SK-N-SH (cell line): ENCODE measurements around the gene KNL1. TPM values are rescaled to one million over a fixed set of nuclear protein-coding genes. Genes with fewer than 3 reads are reported as not detected.

ENCODE experiments used
- CTCF ChIA-PET: fragments of 300-600, 350-600 bp; formaldehyde crosslinking; extraction: SDS; loops from one replicate; lab custom pipeline; 2021; lab: Yijun Ruan, JAX
- POLR2A ChIA-PET: fragments of 350-600 bp; sonication (Branson Sonifier 250); formaldehyde crosslinking; extraction: SDS; loops from one replicate; lab custom pipeline; 2020; ENCODE audit warnings: antibody characterized with exemption, inconsistent platforms; lab: Yijun Ruan, JAX
- DNase-seq: peaks from one replicate; pipeline ENCODE4 v3.0.0; 2012
- H2AFZ ChIP-seq: fragments of 200-600 bp; sonication (generic); 2 replicates; pipeline ENCODE4 v1.8.1; 2016; ENCODE audit warnings: antibody characterized with exemption, mild to moderate bottlenecking, low read depth
- H3F3A ChIP-seq: fragments of 200-600 bp; sonication (generic); replicated peaks from 2 replicates; pipeline ENCODE3; 2016; ENCODE audit warnings: antibody characterized with exemption, mild to moderate bottlenecking; ENCODE audit not compliant: insufficient read depth
- H3K27ac ChIP-seq, 2 experiments: fragments of 200-500 bp in 1 of 2; fragments of 200-600 bp in 1 of 2; sonication (Bioruptor generic) in 1 of 2; sonication (generic), shearing (Covaris generic) in 1 of 2; 2 replicates each; pipeline versions ENCODE4 v1.5.1 to v1.6.1; 2014 to 2016; ENCODE audit warnings: low read depth in 2 of 2, inconsistent platforms in 1 of 2, low read length in 1 of 2, mild to moderate bottlenecking in 1 of 2, mixed read lengths in 1 of 2
- H3K27me3 ChIP-seq: fragments of 200-600 bp; sonication (generic), shearing (Covaris generic); 2 replicates; pipeline ENCODE4 v1.6.1; 2016; ENCODE audit warnings: mixed run types; ENCODE audit not compliant: insufficient read depth
- H3K36me3 ChIP-seq, 2 experiments: fragments of 200-500 bp in 1 of 2; fragments of 200-600 bp in 1 of 2; sonication (Bioruptor generic) in 1 of 2; sonication (generic) in 1 of 2; replicated peaks in 1 of 2; 2 replicates each; pipeline versions ENCODE3 to v1.5.1; 2014 to 2016; ENCODE audit warnings: low read length in 1 of 2, mild to moderate bottlenecking in 1 of 2; ENCODE audit not compliant: insufficient read depth in 2 of 2, control insufficient read depth in 1 of 2
- H3K4me1 ChIP-seq, 2 experiments: fragments of 200-500 bp in 1 of 2; fragments of 200-600 bp in 1 of 2; sonication (Bioruptor generic) in 1 of 2; sonication (generic), shearing (Covaris generic) in 1 of 2; 2 replicates each; pipeline versions ENCODE4 v1.5.1 to v1.6.1; 2014 to 2016; ENCODE audit warnings: low read depth in 1 of 2, low read length in 1 of 2, mixed run types in 1 of 2; ENCODE audit not compliant: insufficient read depth in 2 of 2, control insufficient read depth in 1 of 2
- H3K4me2 ChIP-seq: fragments of 200-600 bp; sonication (generic), shearing (Covaris generic); 2 replicates; pipeline ENCODE4 v1.6.1; 2017; ENCODE audit warnings: mixed run types
- H3K4me3 ChIP-seq, 2 experiments: fragments of 200-500 bp in 1 of 2; fragments of 200-600 bp in 1 of 2; sonication (Bioruptor generic) in 1 of 2; sonication (generic), shearing (Covaris generic) in 1 of 2; 2 replicates each; pipeline versions ENCODE4 v1.5.1 to v1.8.1; 2014 to 2016; ENCODE audit warnings: low read depth in 2 of 2, inconsistent platforms in 1 of 2, low read length in 1 of 2, mild to moderate bottlenecking in 1 of 2, mixed read lengths in 1 of 2, moderate library complexity in 1 of 2
- H3K79me2 ChIP-seq: fragments of 200-600 bp; sonication (generic); 2 replicates; pipeline ENCODE4 v1.8.1; 2017; ENCODE audit warnings: mild to moderate bottlenecking; ENCODE audit not compliant: insufficient read depth
- H3K9ac ChIP-seq: fragments of 200-600 bp; sonication (generic); 2 replicates; pipeline ENCODE4 v1.6.1; 2017; ENCODE audit warnings: mixed run types
- H3K9me2 ChIP-seq: fragments of 200-600 bp; sonication (generic); 2 replicates; pipeline ENCODE4 v1.6.1; 2017; ENCODE audit warnings: mixed run types
- H3K9me3 ChIP-seq: fragments of 200-600 bp; sonication (generic); 2 replicates; pipeline ENCODE4 v1.6.1; 2017; ENCODE audit warnings: mixed run types, mild to moderate bottlenecking, moderate library complexity
- H4K20me1 ChIP-seq: fragments of 200-600 bp; sonication (generic); 2 replicates; pipeline ENCODE4 v1.6.1; 2017; ENCODE audit warnings: mild to moderate bottlenecking, mixed run types; ENCODE audit not compliant: insufficient read depth
- CTCF ChIP-seq: fragments of 200-600 bp; sonication (generic); IDR thresholded peaks from 2 replicates; pipeline ENCODE4 v1.6.1; 2017; ENCODE audit warnings: antibody characterized with exemption, mild to moderate bottlenecking, moderate library complexity
- EZH2phosphoT487 ChIP-seq: fragments of 200-600 bp; sonication (generic); IDR thresholded peaks from 2 replicates; pipeline ENCODE4 v1.6.1; 2017; ENCODE audit warnings: low read depth, mixed run types, mild to moderate bottlenecking, antibody characterized with exemption, moderate library complexity, borderline replicate concordance
- GABPA ChIP-seq: IDR thresholded peaks from 2 replicates; pipeline ENCODE4 v1.4.0; 2012; ENCODE audit warnings: low read depth, mild to moderate bottlenecking
- MEF2A ChIP-seq: IDR thresholded peaks from 2 replicates; pipeline ENCODE4 v1.4.0; 2012; ENCODE audit warnings: low read depth, borderline replicate concordance
- MXI1 ChIP-seq: IDR thresholded peaks from 2 replicates; pipeline ENCODE4 v1.6.1; 2012; ENCODE audit warnings: mild to moderate bottlenecking, low read depth, low read length, improper control_type of control experiment
- NRF1 ChIP-seq: IDR thresholded peaks from 2 replicates; pipeline ENCODE4 v1.6.1; 2012; ENCODE audit warnings: low read depth, mild to moderate bottlenecking, low read length
- POLR2AphosphoS5 ChIP-seq: IDR thresholded peaks from 2 replicates; pipeline ENCODE4 v1.6.1; 2012; ENCODE audit warnings: low read depth, low read length
- REST ChIP-seq: IDR thresholded peaks from 2 replicates; pipeline ENCODE4 v1.6.1; 2012; ENCODE audit warnings: mild to moderate bottlenecking, low read depth, low read length, moderate library complexity
- RXRA ChIP-seq: IDR thresholded peaks from 2 replicates; pipeline ENCODE4 v1.4.0; 2012; ENCODE audit warnings: low read depth, mild to moderate bottlenecking, borderline replicate concordance
- TAF1 ChIP-seq: IDR thresholded peaks from 2 replicates; pipeline ENCODE4 v1.6.1; 2012; ENCODE audit warnings: low read depth, mild to moderate bottlenecking, low read length, moderate library complexity, borderline replicate concordance
- WGBS: methylation state at CpG from one replicate; pipeline ENCODE4 v1.1.6; 2017; ENCODE audit warnings: low lambda C conversion rate; 5-methylcytosine and 5-hydroxymethylcytosine counted together
- polyA plus RNA-seq, 3 experiments: library from polyadenylated mRNA; depleted of rRNA; stranded (reverse); fragments of >200 nt; gene quantifications; 2 replicates each; pipeline ENCODE4 v1.2.3, GENCODE V29; 2012
- TF ChIP-seq, protein P1 (sequence below): IDR thresholded peaks from 2 replicates; pipeline ENCODE4 v1.4.0; 2012; ENCODE audit warnings: low read depth, borderline replicate concordance
- TF ChIP-seq, protein P2 (sequence below): fragments of 150-350 bp; IDR thresholded peaks from 2 replicates; pipeline ENCODE4 v1.6.1; 2016; ENCODE audit warnings: mild to moderate bottlenecking, low read depth, low read length

The KNL1 gene
- polyA plus RNA-seq, 1 of the 3 experiments (the other 2 are of a cell fraction) = 1.6 TPM

DNA sequence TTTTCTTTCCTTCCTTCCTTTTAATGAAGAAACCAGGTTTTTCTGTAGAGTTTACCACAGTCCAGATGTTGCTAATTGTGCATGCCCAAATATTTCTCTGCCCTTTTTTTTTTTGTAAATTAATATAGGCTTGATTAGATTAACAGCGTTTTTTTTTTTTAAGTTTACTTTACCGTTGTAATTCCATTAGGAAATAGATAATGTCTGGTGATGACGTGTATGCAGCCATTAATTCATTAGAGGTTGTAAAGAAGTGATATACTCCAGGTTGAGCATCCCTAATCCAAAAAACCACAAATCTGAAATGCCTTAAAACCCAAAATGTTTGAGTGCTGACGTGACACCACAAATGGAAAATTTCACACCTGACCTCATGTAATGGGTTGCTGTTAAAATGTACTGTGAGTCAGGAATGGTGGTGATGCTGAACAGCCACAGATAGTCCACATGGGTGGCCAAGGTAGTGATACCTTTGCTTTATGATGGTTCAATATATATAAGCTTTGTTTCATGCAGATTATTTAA is 43.2 kb downstream of the KNL1 start (continued):
- TF ChIP-seq TAF1 = no peak
- TF ChIP-seq GABPA = no peak
- no peak for TF ChIP-seq RXRA
- TF ChIP-seq CTCF = no peak
- TF ChIP-seq POLR2AphosphoS5 = no peak
- no peak for TF ChIP-seq MEF2A
- TF ChIP-seq, protein P1, sequence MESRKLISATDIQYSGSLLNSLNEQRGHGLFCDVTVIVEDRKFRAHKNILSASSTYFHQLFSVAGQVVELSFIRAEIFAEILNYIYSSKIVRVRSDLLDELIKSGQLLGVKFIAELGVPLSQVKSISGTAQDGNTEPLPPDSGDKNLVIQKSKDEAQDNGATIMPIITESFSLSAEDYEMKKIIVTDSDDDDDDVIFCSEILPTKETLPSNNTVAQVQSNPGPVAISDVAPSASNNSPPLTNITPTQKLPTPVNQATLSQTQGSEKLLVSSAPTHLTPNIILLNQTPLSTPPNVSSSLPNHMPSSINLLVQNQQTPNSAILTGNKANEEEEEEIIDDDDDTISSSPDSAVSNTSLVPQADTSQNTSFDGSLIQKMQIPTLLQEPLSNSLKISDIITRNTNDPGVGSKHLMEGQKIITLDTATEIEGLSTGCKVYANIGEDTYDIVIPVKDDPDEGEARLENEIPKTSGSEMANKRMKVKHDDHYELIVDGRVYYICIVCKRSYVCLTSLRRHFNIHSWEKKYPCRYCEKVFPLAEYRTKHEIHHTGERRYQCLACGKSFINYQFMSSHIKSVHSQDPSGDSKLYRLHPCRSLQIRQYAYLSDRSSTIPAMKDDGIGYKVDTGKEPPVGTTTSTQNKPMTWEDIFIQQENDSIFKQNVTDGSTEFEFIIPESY = no peak

DNA sequence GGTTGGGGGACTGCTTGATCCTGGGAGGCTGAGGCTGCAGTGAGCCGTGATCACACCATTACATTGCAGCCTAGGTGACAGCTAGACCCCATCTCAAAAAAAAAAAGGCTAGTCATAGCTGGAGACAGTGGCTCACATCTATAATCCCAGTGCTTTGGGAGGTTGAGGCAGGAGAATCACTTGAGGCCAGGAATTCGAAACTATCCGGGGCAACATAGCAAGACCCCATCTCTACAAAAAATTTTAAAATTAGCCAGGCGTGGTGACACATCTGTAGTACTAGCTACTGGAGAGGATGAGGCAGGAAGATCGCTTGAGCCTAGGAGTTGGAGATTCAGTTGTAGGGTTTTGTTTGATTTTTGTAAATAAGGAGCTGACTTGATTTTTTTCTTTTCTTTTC is 45.6 kb downstream of the KNL1 start:
- H4K20me1 ChIP-seq = no peaks in the 10 kb centered on the region
- H3K9me2 ChIP-seq = no peaks in the 10 kb centered on the region
- POLR2A ChIA-PET = no interaction called here
- H3K9ac ChIP-seq = no peak overlapping the region
- peaks cover under 1% of the 10 kb centered on the region for H3F3A ChIP-seq
- no peak overlapping the region for H3K27ac ChIP-seq
- H3K9me3 ChIP-seq = no peaks in the 10 kb centered on the region
- peaks cover 0 to 6% of the 10 kb centered on the region in 2 experiments for H3K36me3 ChIP-seq
- no peak overlapping the region for H3K4me3 ChIP-seq
- TF ChIP-seq NRF1 (no peak), EZH2phosphoT487 (no peak), REST (no peak), MEF2A (no peak), POLR2AphosphoS5 (no peak), MXI1 (no peak)
- TF ChIP-seq, protein P1 = no peak
- TF ChIP-seq, protein P2, sequence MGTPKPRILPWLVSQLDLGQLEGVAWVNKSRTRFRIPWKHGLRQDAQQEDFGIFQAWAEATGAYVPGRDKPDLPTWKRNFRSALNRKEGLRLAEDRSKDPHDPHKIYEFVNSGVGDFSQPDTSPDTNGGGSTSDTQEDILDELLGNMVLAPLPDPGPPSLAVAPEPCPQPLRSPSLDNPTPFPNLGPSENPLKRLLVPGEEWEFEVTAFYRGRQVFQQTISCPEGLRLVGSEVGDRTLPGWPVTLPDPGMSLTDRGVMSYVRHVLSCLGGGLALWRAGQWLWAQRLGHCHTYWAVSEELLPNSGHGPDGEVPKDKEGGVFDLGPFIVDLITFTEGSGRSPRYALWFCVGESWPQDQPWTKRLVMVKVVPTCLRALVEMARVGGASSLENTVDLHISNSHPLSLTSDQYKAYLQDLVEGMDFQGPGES = no peak
- TF ChIP-seq, all 33 proteins: peak for 0
- 93% methylated on average over 5 of the region's 5 CpGs for WGBS
- Histone ChIP-seq H3K4me2 (no peak overlapping the region), H3K27me3 (no peaks in the 10 kb centered on the region), H3K4me1 (no peaks in the 10 kb centered on the region; a peak in 1 of 4 replicates), H3K79me2 (no peaks in the 10 kb centered on the region), H2AFZ (no peak overlapping the region)
- CTCF ChIA-PET = interaction anchor here (0.9 kb wide), 1 partner anchor 9 kb away, joined by 4 read pairs; no protein-coding TSS in a partner anchor
- DNase-seq = no peak
